ENCODE results near the gene HDAC8.

The HDAC8 gene

GRCh38 chrX:72280321-72280845, 292.3 kb downstream of the HDAC8 start:
- Histone ChIP-seq H3K27me3 (ENCODE audit: control insufficient read depth, insufficient read depth, low read length) (no peaks in the 10 kb centered on the region), H3K36me3 (ENCODE audit: control insufficient read depth, insufficient read depth, low read length) (no peaks in the 10 kb centered on the region), H3K9me3 (ENCODE audit: control insufficient read depth, low read length) (no peaks in the 10 kb centered on the region), H3K4me1 (ENCODE audit: control insufficient read depth, insufficient read depth, low read length) (peaks cover 5% of the 10 kb centered on the region), H3K4me3 (ENCODE audit: low read length) (no peak overlapping the region), H3K9ac (ENCODE audit: low read length) (no peak overlapping the region)
